Natural killer cell (primary cell): ENCODE measurements around the gene NHSL1. TPM values are rescaled to one million over a fixed set of nuclear protein-coding genes. Genes with fewer than 3 reads are reported as not detected.

Source experiments
- ATAC-seq, 3 donors: fragments of 150-1000 bp in 2 of 3; fragments of 200-7000 bp in 1 of 3; cut with Tn5 transposase; 1 replicate in 1 of 3; 2 replicates in 2 of 3; pipeline ENCODE4 v1.10.0; 2021; ENCODE audit warnings: mild to moderate bottlenecking in 2 of 3, moderate library complexity in 2 of 3
- DNase-seq, 2 donors: peaks; one replicate each; pipeline versions ENCODE4 v3.0.0 to v3.0.0-alpha.2; 2013 to 2021; ENCODE audit warnings: mixed read lengths in 1 of 2
- H3K27ac ChIP-seq: one replicate; pipeline ENCODE4 v1.5.1; 2013; ENCODE audit warnings: mild to moderate bottlenecking, low read length
- H3K27me3 ChIP-seq: one replicate; pipeline ENCODE4 v1.6.1; 2013; ENCODE audit warnings: low read length; ENCODE audit not compliant: control insufficient read depth, insufficient read depth
- H3K36me3 ChIP-seq: one replicate; pipeline ENCODE4 v1.6.1; 2013; ENCODE audit warnings: low read length; ENCODE audit not compliant: control insufficient read depth, insufficient read depth
- H3K4me1 ChIP-seq: one replicate; pipeline ENCODE4 v1.6.1; 2013; ENCODE audit warnings: low read length; ENCODE audit not compliant: control insufficient read depth, insufficient read depth
- H3K4me3 ChIP-seq: one replicate; pipeline ENCODE4 v1.5.1; 2013; ENCODE audit warnings: low read length
- H3K9me3 ChIP-seq: one replicate; pipeline ENCODE4 v1.6.1; 2013; ENCODE audit warnings: low read length; ENCODE audit not compliant: control insufficient read depth, insufficient read depth
- H3K27ac Mint-ChIP-seq, 2 donors: one replicate each; pipeline ENCODE4 v1.8.0; 2022; ENCODE audit warnings: mild to moderate bottlenecking in 2 of 2, mixed read lengths in 2 of 2, moderate library complexity in 1 of 2
- H3K27me3 Mint-ChIP-seq, 2 donors: one replicate each; pipeline ENCODE4 v1.8.0; 2022; ENCODE audit warnings: low read depth in 2 of 2, mixed read lengths in 2 of 2
- H3K36me3 Mint-ChIP-seq: one replicate; pipeline ENCODE4 v1.8.0; 2022; ENCODE audit warnings: mixed read lengths
- H3K4me1 Mint-ChIP-seq, 2 donors: one replicate each; pipeline ENCODE4 v1.8.0; 2022; ENCODE audit warnings: mixed read lengths in 2 of 2
- H3K4me3 Mint-ChIP-seq: one replicate; pipeline ENCODE4 v1.8.0; 2022; ENCODE audit warnings: mild to moderate bottlenecking, moderate library complexity, mixed read lengths
- H3K9me3 Mint-ChIP-seq, 2 donors: one replicate each; pipeline ENCODE4 v1.8.0; 2022; ENCODE audit warnings: mixed read lengths in 2 of 2
- CTCF ChIP-seq: fragments of 200-600 bp; IDR thresholded peaks from one replicate; pipeline ENCODE4 v1.8.0; 2022; ENCODE audit warnings: antibody characterized with exemption
- WGBS: methylation state at CpG from one replicate; pipeline ENCODE4 v1.1.7; 2013; ENCODE audit warnings: missing lambda C conversion rate; ENCODE audit not compliant: insufficient coverage; 5-methylcytosine and 5-hydroxymethylcytosine counted together
- intact Hi-C: fragments of 100-400 bp; cut with micrococcal nuclease; formaldehyde crosslinking; loops from one replicate; pipeline ENCODE4 v1.14.2; 2022
- total RNA-seq, 4 donors: library from RNA; stranded (reverse); fragments of 120-200 nt in 1 of 4; gene quantifications; one replicate each; pipeline versions ENCODE4 v1.2.3 to v1.2.4, GENCODE V29; 2013 to 2022

The NHSL1 gene
- total RNA-seq, 3 donors from 2014 or later (not counting 1 experiment from before 2014, with no cell fraction given) = 0.38 to 0.75 (median 0.68) TPM

DNA sequence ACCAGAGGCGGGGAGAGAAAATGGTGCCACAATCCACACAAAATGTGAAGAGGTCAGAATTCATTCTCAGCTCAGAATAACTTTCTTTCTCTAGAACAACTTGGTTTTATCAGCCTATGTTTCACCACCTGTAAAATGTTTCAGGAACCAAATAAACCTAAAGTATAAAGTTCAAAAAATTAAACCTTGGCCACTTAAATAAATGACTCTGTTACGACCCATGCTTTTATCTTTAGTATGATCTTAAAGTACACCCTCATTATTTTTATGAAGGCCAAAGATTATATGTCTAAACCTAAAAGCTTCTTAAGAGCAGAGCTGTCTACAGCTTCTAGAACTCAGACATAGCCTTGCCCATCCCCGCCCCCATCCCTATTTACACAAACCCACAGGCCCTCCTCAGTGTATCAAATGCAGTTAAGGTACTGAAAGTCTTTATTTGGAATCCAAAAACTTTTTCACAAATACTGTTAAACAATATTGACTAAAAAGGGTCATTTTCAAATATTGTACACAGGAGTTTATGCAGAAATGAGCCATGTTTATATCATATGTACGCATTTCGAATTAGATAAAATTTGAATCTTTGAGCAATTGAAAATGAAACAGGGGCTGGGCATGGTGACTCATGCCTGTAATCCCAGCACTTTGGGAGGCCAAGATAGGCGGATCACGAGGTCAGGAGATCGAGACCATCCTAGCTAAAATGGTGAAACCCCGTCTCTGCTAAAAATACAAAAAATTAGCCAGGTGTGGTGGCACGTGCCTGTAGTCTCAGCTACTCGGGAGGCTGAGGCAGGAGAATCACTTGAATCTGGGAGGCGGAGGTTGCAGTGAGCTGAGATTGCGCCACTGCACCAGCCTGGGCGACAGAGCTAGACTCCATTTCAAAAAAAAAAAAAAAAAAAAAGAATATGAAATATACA lies 5.7 kb upstream of the NHSL1 start:
- H3K4me1 Mint-ChIP-seq = no peaks in the 10 kb centered on the region
- no peak overlapping the region for H3K4me3 Mint-ChIP-seq
- no peaks in the 10 kb centered on the region for H3K9me3 Mint-ChIP-seq
- Histone ChIP-seq H3K27ac (no peak overlapping the region), H3K4me3 (no peak overlapping the region), H3K9me3 (no peaks in the 10 kb centered on the region), H3K36me3 (no peaks in the 10 kb centered on the region), H3K4me1 (no peaks in the 10 kb centered on the region), H3K27me3 (peaks cover 2% of the 10 kb centered on the region)
- no peak overlapping the region for H3K27ac Mint-ChIP-seq
- 91% methylated on average over 11 of the region's 14 CpGs for WGBS
- DNase-seq (no peak), ATAC-seq (no peak)
- H3K36me3 Mint-ChIP-seq = no peaks in the 10 kb centered on the region
- peaks cover 10 to 17% of the 10 kb centered on the region in 2 donors for H3K27me3 Mint-ChIP-seq
- no peak for TF ChIP-seq CTCF
- intact Hi-C loops = no loop called here

GRCh38 chr6:138503881-138504680 lies 4.8 kb upstream of the NHSL1 start:
- Mint-ChIP-seq H3K4me1 (no peaks in the 10 kb centered on the region), H3K36me3 (no peaks in the 10 kb centered on the region), H3K4me3 (no peak overlapping the region), H3K27ac (no peak overlapping the region), H3K9me3 (no peaks in the 10 kb centered on the region), H3K27me3 (peaks cover 11 to 18% of the 10 kb centered on the region in 2 donors)
- Histone ChIP-seq H3K27ac (no peak overlapping the region), H3K4me3 (no peak overlapping the region), H3K4me1 (no peaks in the 10 kb centered on the region), H3K9me3 (no peaks in the 10 kb centered on the region), H3K27me3 (peaks cover 3% of the 10 kb centered on the region), H3K36me3 (no peaks in the 10 kb centered on the region)
- ATAC-seq = no peak
- WGBS = 74% methylated on average over 5 of the region's 7 CpGs
- no peak for DNase-seq
- intact Hi-C loops = no loop called here
- no peak for TF ChIP-seq CTCF

DNA sequence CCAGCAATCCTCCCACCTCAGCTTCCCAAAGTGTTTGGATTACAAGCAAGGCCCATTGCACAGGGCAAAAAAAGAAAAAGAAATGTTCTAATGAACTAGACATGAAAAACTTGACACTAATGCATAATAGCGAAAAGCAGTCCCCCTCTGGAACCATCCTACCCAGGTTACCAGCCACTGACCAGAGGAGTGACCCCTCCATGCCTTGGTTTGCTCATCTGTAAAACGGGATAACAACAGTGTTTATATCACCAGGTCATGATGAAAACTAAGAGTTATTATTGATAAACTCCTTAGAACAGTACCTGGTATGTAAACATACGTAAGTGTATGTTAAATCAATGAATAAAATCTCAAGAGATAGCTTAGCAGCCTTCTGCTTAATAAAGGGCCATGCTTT lies 3.3 kb upstream of the NHSL1 start:
- Mint-ChIP-seq H3K4me3 (no peak overlapping the region), H3K9me3 (no peaks in the 10 kb centered on the region), H3K4me1 (no peaks in the 10 kb centered on the region), H3K27me3 (peaks cover 15 to 29% of the 10 kb centered on the region in 2 donors), H3K36me3 (no peaks in the 10 kb centered on the region), H3K27ac (no peak overlapping the region)
- 90% methylated on average over 3 of the region's 3 CpGs for WGBS
- intact Hi-C loops = no loop called here
- Histone ChIP-seq H3K36me3 (no peaks in the 10 kb centered on the region), H3K27ac (no peak overlapping the region), H3K27me3 (peaks cover 3% of the 10 kb centered on the region), H3K4me3 (no peak overlapping the region), H3K9me3 (no peaks in the 10 kb centered on the region), H3K4me1 (no peaks in the 10 kb centered on the region)
- no peak for TF ChIP-seq CTCF
- ATAC-seq = no peak
- DNase-seq = no peak
